ENCODE data around the gene BCL7A. TPM values are rescaled to one million over a fixed set of nuclear protein-coding genes. Genes with fewer than 3 reads are reported as not detected.
A peak's percentile ranks its signal among the peaks of the same experiment; 100 is the strongest.
"Not testable (repeated sequence)": the region's sequence is repeated elsewhere in the genome, so short reads cannot be mapped to it uniquely, and the experiment has no call there.

The BCL7A gene
- total RNA-seq, 1 donor from 2014 or later, result 34.6 TPM

DNA sequence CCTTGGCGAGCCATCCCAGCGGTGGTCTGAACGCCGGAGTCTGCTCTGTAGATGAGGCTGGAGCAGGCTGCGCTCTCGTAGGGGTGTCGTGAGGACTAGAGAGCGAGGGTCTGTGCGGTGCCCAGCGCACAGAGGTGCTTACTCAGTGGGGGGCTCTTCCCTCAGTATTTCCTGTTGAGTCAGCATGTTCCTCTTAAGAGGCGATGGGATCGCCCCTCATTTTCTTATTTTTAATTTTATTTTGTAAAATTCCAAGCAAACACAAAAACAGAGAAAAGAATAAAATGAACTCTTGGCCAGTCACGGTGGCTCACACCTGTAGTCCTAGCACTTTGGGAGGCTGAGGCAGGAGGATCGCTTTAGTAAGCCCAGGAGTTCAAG lies 40.8 kb upstream of the BCL7A start:
- TF ChIP-seq, protein P1, sequence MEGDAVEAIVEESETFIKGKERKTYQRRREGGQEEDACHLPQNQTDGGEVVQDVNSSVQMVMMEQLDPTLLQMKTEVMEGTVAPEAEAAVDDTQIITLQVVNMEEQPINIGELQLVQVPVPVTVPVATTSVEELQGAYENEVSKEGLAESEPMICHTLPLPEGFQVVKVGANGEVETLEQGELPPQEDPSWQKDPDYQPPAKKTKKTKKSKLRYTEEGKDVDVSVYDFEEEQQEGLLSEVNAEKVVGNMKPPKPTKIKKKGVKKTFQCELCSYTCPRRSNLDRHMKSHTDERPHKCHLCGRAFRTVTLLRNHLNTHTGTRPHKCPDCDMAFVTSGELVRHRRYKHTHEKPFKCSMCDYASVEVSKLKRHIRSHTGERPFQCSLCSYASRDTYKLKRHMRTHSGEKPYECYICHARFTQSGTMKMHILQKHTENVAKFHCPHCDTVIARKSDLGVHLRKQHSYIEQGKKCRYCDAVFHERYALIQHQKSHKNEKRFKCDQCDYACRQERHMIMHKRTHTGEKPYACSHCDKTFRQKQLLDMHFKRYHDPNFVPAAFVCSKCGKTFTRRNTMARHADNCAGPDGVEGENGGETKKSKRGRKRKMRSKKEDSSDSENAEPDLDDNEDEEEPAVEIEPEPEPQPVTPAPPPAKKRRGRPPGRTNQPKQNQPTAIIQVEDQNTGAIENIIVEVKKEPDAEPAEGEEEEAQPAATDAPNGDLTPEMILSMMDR (IDR thresholded peaks at IDR 0.05; ENCODE audit: unreplicated experiment), result no peak
- no peaks in the 10 kb centered on the region for H3K27me3 Mint-ChIP-seq (ENCODE audit: low read depth)
- no peaks in the 10 kb centered on the region for H3K36me3 Mint-ChIP-seq
- H3K4me3 Mint-ChIP-seq, result no peak overlapping the region
- no peak for DNase-seq (ENCODE audit: low spot score in 2 of 2, unreplicated experiment in 2 of 2)
- no peaks in the 10 kb centered on the region for H3K4me1 Mint-ChIP-seq
- no peaks in the 10 kb centered on the region for H3K9me3 Mint-ChIP-seq
- H3K27ac Mint-ChIP-seq, result no peak overlapping the region

DNA sequence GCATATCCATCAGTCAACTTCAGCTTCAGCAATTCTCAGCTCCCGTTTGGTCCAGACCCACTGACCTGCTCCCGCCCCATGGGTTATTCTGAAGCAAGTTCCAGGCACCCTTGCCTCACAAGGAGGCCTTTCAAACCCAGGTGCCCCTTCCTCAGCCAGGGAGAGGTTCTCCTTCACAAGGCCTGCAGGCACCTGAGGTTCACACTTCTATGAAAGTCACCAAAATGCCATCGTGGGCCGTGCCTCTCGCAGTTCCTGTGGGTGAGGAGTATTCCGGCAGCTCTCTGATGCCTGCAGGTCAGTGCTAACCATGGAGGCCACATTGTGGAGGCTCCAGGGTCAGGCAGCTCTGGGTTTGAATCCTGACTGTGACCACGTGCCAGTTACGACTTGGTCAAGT lies 40.2 kb upstream of the BCL7A start:
- H3K9me3 Mint-ChIP-seq, result no peaks in the 10 kb centered on the region
- DNase-seq (ENCODE audit: low spot score in 2 of 2, unreplicated experiment in 2 of 2), result no peak
- TF ChIP-seq, protein P1 (IDR thresholded peaks at IDR 0.05; ENCODE audit: unreplicated experiment), result no peak
- no peak overlapping the region for H3K27ac Mint-ChIP-seq
- H3K27me3 Mint-ChIP-seq (ENCODE audit: low read depth), result no peaks in the 10 kb centered on the region
- no peaks in the 10 kb centered on the region for H3K36me3 Mint-ChIP-seq
- no peak overlapping the region for H3K4me3 Mint-ChIP-seq
- no peaks in the 10 kb centered on the region for H3K4me1 Mint-ChIP-seq

DNA sequence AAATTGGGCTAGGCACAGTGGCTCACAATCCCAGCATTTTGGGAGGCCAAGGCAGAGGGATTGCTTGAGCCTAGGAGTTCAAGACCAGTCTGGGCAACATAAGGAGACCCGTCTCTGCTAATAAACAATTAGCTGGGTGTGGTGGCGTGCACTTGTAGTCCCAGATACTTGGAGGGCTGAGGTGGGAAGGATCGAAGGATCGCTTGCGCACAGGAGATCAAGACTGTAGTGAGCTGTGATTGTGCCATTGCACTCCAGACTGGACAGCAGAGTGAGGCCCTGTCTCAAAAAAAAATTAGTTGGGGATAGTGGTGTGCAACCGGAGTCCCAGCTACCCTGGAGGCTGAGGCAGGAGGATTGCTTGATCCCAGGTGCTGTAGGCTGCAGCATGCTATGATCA lies 38.7 kb upstream of the BCL7A start:
- no peaks in the 10 kb centered on the region for H3K4me1 Mint-ChIP-seq
- no peak overlapping the region for H3K4me3 Mint-ChIP-seq
- no peak overlapping the region for H3K27ac Mint-ChIP-seq
- H3K9me3 Mint-ChIP-seq, result no peaks in the 10 kb centered on the region
- TF ChIP-seq, protein P1 (IDR thresholded peaks at IDR 0.05; ENCODE audit: unreplicated experiment), result no peak
- H3K27me3 Mint-ChIP-seq (ENCODE audit: low read depth), result no peaks in the 10 kb centered on the region
- DNase-seq (ENCODE audit: low spot score in 2 of 2, unreplicated experiment in 2 of 2), result no peak
- no peaks in the 10 kb centered on the region for H3K36me3 Mint-ChIP-seq

DNA sequence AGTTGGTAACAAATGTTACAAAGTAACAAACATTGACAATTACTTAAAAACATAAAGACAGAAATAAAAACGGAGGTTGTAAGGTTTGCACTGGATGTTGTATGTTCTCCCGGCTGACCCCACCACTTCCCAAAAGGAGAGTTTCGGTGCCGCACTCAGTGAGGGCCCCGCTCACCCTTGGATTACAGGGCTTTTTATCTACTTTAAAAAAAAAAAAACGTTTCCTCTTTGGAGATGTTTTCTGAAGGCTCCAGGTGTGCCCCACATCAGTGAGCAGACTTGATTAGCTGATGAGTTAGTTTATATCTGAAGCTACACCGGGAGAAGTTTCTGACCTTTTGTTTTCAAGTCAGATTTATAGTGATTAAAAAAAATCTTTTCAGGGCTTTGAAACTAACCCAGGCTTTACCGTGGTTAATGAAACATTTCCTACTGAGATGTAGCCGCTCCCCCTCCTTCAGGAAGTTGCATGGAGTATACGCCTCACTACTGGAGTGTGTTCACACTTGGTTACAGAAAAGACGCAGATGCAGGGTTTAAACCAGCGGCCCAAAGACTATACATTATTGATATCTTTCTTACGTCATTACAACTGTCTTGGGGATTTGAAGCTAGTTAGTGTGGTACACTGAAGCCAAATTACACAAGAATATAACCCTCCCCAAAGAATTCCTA lies 38.0 kb upstream of the BCL7A start:
- Mint-ChIP-seq H3K4me1 (no peaks in the 10 kb centered on the region), H3K27ac (peak overlapping the region; percentile 30), H3K27me3 (ENCODE audit: low read depth) (no peaks in the 10 kb centered on the region), H3K9me3 (no peaks in the 10 kb centered on the region), H3K4me3 (no peak overlapping the region), H3K36me3 (no peaks in the 10 kb centered on the region)
- TF ChIP-seq, protein P1 (IDR thresholded peaks at IDR 0.05; ENCODE audit: unreplicated experiment), result no peak
- no peak for DNase-seq (ENCODE audit: low spot score in 2 of 2, unreplicated experiment in 2 of 2)

DNA sequence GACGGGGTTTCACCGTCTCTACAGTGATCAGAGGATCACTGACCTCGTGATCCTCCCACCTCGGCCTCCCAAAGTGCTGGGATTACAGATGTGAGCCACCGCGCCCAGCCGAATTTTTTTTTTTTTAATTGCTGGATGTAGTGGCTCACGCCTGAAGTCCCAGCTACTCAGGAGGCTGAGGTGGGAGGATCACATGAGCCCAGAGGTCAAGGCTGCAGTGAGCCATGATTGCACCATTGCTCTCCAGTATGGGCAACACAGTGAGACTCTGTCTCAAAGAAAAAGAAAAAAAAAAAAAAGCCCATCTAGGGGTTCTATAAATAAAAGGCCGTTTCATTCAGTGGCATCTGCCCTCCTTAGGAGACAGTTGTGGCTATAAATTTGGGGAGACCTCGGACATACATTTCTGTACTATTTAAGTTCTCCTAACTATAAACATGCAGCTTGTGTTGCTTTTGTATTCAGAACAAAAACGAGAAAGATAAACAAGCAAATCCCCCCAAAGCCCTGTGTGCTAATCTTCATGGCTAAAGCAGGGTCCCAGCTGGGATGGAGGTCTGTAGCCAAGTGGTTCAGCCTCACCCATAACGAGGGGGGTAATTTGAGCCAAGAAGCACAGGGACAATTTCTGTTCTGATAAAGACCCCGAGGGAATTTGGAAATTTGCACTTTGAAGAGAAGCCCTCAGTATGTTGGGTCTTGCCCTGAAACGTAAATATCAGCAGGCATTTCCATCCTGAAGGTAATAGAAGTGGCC lies 35.0 kb upstream of the BCL7A start:
- TF ChIP-seq, protein P1 (IDR thresholded peaks at IDR 0.05; ENCODE audit: unreplicated experiment), result no peak
- Mint-ChIP-seq H3K27me3 (ENCODE audit: low read depth) (no peaks in the 10 kb centered on the region), H3K4me1 (no peaks in the 10 kb centered on the region), H3K36me3 (no peaks in the 10 kb centered on the region), H3K9me3 (no peaks in the 10 kb centered on the region), H3K4me3 (no peak overlapping the region), H3K27ac (no peak overlapping the region)
- DNase-seq (ENCODE audit: low spot score in 2 of 2, unreplicated experiment in 2 of 2), result no peak

DNA sequence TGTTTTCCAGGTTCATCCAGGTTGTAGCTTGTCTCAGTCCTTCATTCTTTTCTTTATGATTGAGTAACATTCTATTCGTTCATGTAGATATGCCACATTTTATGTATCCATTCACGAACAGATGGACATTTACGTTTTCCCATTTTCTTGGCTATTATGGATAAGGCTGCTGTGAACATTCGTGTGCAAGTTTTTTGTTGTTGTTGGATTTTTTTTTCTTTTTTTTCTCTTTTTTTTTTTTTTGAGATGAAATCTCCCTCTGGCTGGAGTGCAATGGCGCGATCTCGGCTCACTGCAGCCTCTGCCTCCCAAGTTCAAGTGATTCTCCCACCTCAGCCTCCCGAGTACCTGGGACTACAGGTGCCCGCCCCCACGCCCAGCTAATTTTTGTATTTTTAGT lies 33.2 kb upstream of the BCL7A start:
- not testable (repeated sequence) for H3K4me3 Mint-ChIP-seq; H3K36me3 Mint-ChIP-seq; H3K9me3 Mint-ChIP-seq; H3K27me3 Mint-ChIP-seq (ENCODE audit: low read depth); H3K27ac Mint-ChIP-seq; H3K4me1 Mint-ChIP-seq; DNase-seq (ENCODE audit: low spot score in 2 of 2, unreplicated experiment in 2 of 2)

Data from mesothelial cell of epicardium (in vitro differentiated cells).